Ureter (tissue), 1 donor: ENCODE data around the gene MAPK1IP1L. TPM values are rescaled to one million over a fixed set of nuclear protein-coding genes. Genes with fewer than 3 reads are reported as not detected.
"Not testable (repeated sequence)": the region's sequence is repeated elsewhere in the genome, so short reads cannot be mapped to it uniquely, and the experiment has no call there.

Experiments
- DNase-seq: peaks from one replicate; pipeline ENCODE4 v3.0.0-alpha.2; 2020; ENCODE audit warnings: low spot score
- total RNA-seq: library from RNA; stranded (reverse); gene quantifications from one replicate; pipeline ENCODE4 v1.2.4, GENCODE V29; 2023
- donor health status: DM: yes; HTN: yes; CAD: no.

MAPK1IP1L gene
- total RNA-seq, 1 donor from 2014 or later: 94.7 TPM

DNA sequence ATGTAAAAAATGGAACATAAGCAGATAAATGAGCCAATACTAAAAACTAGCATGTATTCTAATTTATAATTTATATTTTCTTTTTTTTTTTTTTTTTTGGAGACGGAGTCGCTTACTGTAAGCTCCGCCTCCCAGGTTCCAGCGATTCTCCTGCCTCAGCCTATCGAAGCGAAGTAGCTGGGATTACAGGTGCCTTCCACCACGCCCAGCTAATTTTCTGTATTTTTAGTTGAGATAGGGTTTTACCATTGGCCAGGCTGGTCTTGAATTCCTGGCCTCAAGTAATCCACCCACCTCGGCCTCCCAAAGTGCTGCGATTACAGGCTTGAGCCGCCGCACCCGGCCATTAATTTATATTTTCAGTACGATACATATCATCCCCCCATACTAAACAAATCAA, 2.7 kb downstream of the MAPK1IP1L start:
- no peak for DNase-seq

- no peak for DNase-seq
These were observed 6.5 kb downstream of the MAPK1IP1L start for GRCh38 chr14:55057919-55058318.

GRCh38 chr14:55059333-55059732, 7.9 kb downstream of the MAPK1IP1L start:
- DNase-seq: no peak

DNA sequence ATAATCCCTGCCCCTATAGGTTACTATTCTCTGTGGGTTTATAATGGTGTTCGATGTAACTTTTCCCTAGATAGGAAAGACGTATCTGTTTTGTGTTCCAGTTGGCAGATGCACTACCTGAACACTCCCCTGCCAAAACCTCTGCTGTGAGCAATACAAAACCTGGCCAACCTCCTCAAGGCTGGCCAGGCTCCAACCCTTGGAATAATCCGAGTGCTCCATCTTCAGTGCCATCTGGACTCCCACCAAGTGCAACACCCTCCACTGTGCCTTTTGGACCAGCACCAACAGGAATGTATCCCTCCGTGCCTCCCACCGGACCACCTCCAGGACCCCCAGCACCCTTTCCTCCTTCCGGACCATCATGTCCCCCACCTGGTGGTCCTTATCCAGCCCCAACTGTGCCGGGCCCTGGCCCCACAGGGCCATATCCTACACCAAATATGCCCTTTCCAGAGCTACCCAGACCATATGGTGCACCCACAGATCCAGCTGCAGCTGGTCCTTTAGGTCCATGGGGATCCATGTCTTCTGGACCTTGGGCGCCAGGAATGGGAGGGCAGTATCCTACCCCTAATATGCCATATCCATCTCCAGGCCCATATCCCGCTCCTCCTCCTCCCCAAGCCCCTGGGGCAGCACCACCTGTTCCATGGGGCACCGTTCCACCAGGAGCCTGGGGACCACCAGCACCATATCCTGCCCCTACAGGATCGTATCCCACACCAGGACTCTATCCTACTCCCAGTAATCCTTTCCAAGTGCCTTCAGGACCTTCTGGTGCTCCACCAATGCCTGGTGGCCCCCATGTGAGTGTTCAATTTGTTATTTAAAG, 11.3 kb downstream of the MAPK1IP1L start:
- DNase-seq: no peak

DNA sequence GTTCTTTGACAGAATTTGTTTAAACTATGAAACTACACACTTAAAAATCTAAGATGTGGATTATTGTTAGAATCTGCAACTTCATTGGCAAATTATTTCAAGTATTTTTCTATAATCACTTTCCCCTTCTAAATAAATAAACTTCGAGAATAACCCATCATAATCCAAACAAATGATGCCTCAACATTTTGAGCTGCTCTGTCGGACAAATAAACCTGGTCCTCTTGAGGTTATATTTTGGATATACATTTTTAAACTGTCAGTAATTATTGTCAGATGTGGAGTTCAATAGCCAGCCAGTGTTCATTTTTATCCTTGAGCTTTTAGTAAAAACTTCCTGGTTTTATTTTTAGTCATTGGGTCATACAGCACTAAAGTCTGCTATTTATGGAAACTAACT, 13.4 kb downstream of the MAPK1IP1L start:
- DNase-seq: not testable (repeated sequence)

- no peak for DNase-seq
These were observed 14.0 kb downstream of the MAPK1IP1L start for GRCh38 chr14:55065411-55065810.

DNA sequence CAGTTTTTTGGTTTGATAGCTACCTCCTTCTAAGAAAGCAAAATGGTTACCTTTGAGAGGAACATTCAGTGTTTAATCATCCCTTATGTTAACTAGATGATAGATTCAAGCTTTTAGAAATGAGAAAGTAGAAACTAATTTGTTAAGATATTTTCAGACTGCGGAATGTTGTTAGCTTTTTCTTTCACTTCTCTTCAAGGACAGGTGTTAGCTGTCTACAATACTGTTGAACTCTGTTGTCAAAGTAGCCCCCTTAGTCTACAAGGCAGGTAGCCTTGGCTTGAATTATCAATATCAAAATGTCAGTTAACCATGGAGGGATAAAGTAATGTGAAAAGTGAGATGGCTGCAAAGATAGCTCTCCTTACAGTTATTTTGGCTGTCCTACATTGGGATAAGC, 14.8 kb downstream of the MAPK1IP1L start:
- DNase-seq: no peak

DNA sequence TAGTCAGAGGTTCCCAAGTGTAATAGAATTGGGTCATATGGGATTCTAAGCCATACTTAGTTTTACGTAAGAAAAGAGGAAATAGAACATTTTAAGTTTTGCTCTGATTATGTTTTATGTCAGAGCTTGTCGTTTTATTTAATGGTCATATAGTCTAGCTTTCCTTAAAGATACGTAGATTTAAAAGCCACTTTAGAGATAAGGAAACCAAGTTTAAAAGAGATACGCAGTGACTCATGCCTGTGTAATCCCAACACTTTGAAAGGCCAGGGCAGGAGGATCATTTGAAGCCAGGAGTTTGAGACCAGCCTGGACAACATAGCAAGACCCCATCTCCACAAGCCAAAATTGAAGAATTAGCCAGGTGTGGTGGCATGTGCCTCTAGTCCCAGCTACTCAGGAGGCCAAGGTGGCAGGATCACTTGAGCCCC, 19.5 kb downstream of the MAPK1IP1L start:
- no peak for DNase-seq

- DNase-seq: no peak
These were observed 20.6 kb downstream of the MAPK1IP1L start for GRCh38 chr14:55071870-55072640.

- no peak for DNase-seq
These were observed 22.4 kb downstream of the MAPK1IP1L start for GRCh38 chr14:55073856-55074255.

- no peak for DNase-seq
These were observed 23.2 kb downstream of the MAPK1IP1L start for GRCh38 chr14:55074662-55075061.

- DNase-seq: no peak
These were observed 24.3 kb downstream of the MAPK1IP1L start for GRCh38 chr14:55075628-55076175.

DNA sequence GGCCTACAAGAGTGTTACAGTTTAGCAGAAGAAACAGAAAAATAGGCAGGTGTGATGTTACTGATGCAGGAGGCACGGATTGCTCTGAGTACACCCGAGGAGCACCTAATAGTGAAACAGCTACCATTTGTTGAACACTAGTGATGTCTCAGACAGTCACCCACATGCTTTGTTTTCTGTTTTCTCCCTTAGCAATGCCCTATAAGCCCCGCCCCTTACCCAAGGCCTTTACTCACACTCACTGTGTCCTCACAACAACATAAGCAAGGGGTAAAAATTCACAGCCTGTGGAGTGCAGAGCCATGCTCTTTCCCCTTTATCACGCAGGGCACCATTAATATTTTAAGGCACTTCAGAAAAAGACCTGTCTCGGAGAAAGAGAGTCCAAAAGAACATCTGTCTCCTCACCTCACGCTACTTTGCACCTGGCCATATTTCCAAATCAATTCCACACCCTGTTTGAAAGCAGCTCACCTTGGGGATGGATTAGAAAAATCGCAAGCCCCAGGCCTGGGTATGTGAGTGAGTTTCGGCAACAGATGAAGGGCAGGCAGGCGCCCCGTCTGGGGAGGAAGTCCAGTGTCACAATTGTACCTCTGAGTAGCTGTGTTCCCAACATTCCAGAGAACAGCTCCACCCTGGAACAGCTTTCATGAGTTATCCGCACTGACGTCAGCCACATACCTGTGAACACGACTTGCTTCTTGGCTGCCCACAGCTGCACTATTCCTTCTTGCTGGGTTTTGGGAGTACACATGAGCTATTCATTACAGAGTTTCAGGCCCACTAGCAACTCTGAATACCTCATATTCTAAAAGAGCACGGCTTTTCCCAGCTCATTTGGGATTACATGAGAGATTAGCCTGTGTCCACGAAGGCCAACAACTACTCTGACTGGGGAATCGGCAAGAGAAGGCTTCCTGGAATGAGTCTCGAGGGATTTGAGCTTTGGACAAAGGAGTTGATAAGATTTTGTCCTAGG, 26.0 kb downstream of the MAPK1IP1L start:
- DNase-seq: no peak

GRCh38 chr14:55079961-55080360, 28.5 kb downstream of the MAPK1IP1L start:
- not testable (repeated sequence) for DNase-seq

GRCh38 chr14:55084401-55085059, 33.1 kb downstream of the MAPK1IP1L start:
- DNase-seq: no peak

GRCh38 chr14:55085060-55085660, 33.7 kb downstream of the MAPK1IP1L start:
- DNase-seq: no peak

DNA sequence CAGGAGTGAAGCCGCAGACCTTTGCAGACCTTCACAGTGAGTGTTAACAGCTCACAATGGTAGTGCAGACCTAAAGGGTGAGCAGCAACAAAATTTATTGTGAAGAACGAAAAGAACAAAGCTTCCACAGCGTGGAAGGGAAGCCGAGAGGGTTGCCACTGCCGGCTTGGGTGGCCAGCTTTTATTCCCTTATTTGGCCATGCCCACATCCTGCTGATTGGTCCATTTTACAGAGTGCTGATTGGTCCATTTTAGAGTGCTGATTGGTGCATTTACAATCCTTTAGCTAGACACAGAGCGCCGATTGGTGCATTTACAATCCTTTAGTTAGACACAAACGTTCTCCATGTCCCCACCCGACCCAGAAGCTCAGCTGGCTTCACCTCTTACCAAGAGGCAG, 35.5 kb downstream of the MAPK1IP1L start:
- no peak for DNase-seq

DNA sequence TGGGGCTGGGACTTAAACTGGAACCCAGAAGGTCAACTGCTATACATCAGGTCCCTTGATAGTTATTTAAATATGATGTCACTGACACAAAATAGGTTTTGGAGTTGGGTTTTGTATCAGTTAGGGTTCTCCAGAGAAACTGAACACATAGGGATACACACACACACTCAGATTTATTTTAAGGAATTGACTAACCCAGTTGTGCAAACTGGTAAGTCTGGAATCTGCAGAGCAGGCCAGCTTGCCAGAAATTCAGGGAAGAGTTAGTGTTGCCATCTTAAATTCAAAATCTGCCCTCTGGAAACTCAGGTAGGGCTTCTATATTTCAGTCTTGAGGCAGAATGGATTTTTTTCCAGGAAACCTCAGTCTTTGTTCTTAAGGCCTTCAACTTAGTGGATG, 36.9 kb downstream of the MAPK1IP1L start:
- no peak for DNase-seq

GRCh38 chr14:55092341-55092740, 40.9 kb downstream of the MAPK1IP1L start:
- no peak for DNase-seq
